ENCODE results near the gene MYH7.

The MYH7 gene

DNA sequence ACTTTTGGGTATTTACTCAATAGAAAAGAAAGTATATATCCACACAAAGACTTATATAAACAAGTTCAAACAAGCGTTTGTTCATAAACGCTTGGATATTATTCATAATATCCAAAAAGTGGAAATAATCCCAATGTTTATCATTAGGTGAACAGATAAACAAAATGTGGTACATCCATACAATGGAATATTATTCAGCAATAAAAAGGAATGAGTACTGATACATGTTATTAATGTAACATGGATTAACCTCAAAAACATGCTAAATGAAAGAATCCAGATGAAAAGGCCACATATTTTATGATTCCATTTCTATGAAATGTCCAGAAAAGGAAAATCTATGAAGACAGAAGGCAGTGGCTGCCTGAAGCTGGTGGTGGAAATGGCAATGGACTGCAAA is 16.8 kb upstream of the MYH7 start:
- Histone ChIP-seq H3K27me3 (peaks cover 42% of the 10 kb centered on the region), H3K9me3 (no peaks in the 10 kb centered on the region), H3K4me1 (ENCODE audit: control insufficient read depth in 1 of 2, insufficient read depth in 1 of 2, low read depth in 1 of 2, low read length in 1 of 2) (no peaks in the 10 kb centered on the region), H3K36me3 (no peaks in the 10 kb centered on the region), H3K27ac (no peak overlapping the region), H3K4me3 (ENCODE audit: low read depth in 1 of 2, low read length in 1 of 2) (no peak overlapping the region)
- TF ChIP-seq, protein P1, sequence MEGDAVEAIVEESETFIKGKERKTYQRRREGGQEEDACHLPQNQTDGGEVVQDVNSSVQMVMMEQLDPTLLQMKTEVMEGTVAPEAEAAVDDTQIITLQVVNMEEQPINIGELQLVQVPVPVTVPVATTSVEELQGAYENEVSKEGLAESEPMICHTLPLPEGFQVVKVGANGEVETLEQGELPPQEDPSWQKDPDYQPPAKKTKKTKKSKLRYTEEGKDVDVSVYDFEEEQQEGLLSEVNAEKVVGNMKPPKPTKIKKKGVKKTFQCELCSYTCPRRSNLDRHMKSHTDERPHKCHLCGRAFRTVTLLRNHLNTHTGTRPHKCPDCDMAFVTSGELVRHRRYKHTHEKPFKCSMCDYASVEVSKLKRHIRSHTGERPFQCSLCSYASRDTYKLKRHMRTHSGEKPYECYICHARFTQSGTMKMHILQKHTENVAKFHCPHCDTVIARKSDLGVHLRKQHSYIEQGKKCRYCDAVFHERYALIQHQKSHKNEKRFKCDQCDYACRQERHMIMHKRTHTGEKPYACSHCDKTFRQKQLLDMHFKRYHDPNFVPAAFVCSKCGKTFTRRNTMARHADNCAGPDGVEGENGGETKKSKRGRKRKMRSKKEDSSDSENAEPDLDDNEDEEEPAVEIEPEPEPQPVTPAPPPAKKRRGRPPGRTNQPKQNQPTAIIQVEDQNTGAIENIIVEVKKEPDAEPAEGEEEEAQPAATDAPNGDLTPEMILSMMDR (IDR thresholded peaks at IDR 0.05), result no peak

- Histone ChIP-seq H3K27ac (no peak overlapping the region), H3K36me3 (no peaks in the 10 kb centered on the region), H3K9me3 (no peaks in the 10 kb centered on the region), H3K4me1 (ENCODE audit: control insufficient read depth in 1 of 2, insufficient read depth in 1 of 2, low read depth in 1 of 2, low read length in 1 of 2) (no peaks in the 10 kb centered on the region), H3K4me3 (ENCODE audit: low read depth in 1 of 2, low read length in 1 of 2) (no peak overlapping the region), H3K27me3 (peaks cover 34% of the 10 kb centered on the region)
- TF ChIP-seq, protein P1 (IDR thresholded peaks at IDR 0.05), result no peak
These were observed 14.9 kb upstream of the MYH7 start for GRCh38 chr14:23450379-23450778.

GRCh38 chr14:23449314-23449713 is 13.9 kb upstream of the MYH7 start:
- TF ChIP-seq, protein P1 (IDR thresholded peaks at IDR 0.05), result no peak
- Histone ChIP-seq H3K9me3 (no peaks in the 10 kb centered on the region), H3K4me3 (ENCODE audit: low read depth in 1 of 2, low read length in 1 of 2) (no peak overlapping the region), H3K27me3 (peaks cover 30% of the 10 kb centered on the region), H3K27ac (no peak overlapping the region), H3K4me1 (ENCODE audit: control insufficient read depth in 1 of 2, insufficient read depth in 1 of 2, low read depth in 1 of 2, low read length in 1 of 2) (no peaks in the 10 kb centered on the region), H3K36me3 (no peaks in the 10 kb centered on the region)

GRCh38 chr14:23447361-23448350 is 12.2 kb upstream of the MYH7 start:
- peaks cover 22% of the 10 kb centered on the region for H3K27me3 ChIP-seq
- TF ChIP-seq, protein P1 (IDR thresholded peaks at IDR 0.05), result no peak
- no peaks in the 10 kb centered on the region for H3K9me3 ChIP-seq
- H3K36me3 ChIP-seq, result no peaks in the 10 kb centered on the region
- H3K4me1 ChIP-seq (ENCODE audit: control insufficient read depth in 1 of 2, insufficient read depth in 1 of 2, low read depth in 1 of 2, low read length in 1 of 2), result no peaks in the 10 kb centered on the region
- H3K4me3 ChIP-seq (ENCODE audit: low read depth in 1 of 2, low read length in 1 of 2), result no peak overlapping the region
- no peak overlapping the region for H3K27ac ChIP-seq

- Histone ChIP-seq H3K4me1 (ENCODE audit: control insufficient read depth in 1 of 2, insufficient read depth in 1 of 2, low read depth in 1 of 2, low read length in 1 of 2) (no peaks in the 10 kb centered on the region), H3K36me3 (no peaks in the 10 kb centered on the region), H3K27me3 (peaks cover 22% of the 10 kb centered on the region), H3K4me3 (ENCODE audit: low read depth in 1 of 2, low read length in 1 of 2) (no peak overlapping the region), H3K9me3 (no peaks in the 10 kb centered on the region), H3K27ac (no peak overlapping the region)
- TF ChIP-seq, protein P1 (IDR thresholded peaks at IDR 0.05), result no peak
These were observed 10.9 kb upstream of the MYH7 start for GRCh38 chr14:23446291-23446851.

All from neutrophil (primary cell).